H1 (cell line): ENCODE results near the gene SIRT5.

ENCODE experiments used
- ASH2L ChIP-seq: fragments of 200-600, 300-600 bp; sonication (generic); IDR thresholded peaks from one replicate; pipeline ENCODE4 v1.7.1; 2017; ENCODE audit warnings: low read length
- BRCA1 ChIP-seq: IDR thresholded peaks from 2 replicates; pipeline ENCODE4 v1.6.1; 2012; ENCODE audit warnings: low read depth, low read length, improper control_type of control experiment
- CTCF ChIP-seq, 3 experiments: IDR thresholded peaks; 1 replicate in 2 of 3; 2 replicates in 1 of 3; pipeline versions ENCODE4 v1.5.1 to v1.6.1; 2011; ENCODE audit warnings: low read length in 3 of 3, mild to moderate bottlenecking in 3 of 3, inconsistent platforms in 2 of 3, low read depth in 1 of 3, moderate library complexity in 1 of 3; ENCODE audit not compliant: insufficient read depth in 1 of 3; ENCODE audit errors: control extremely low read depth in 1 of 3
- EP300 ChIP-seq, 2 experiments: IDR thresholded peaks; 1 replicate in 1 of 2; 2 replicates in 1 of 2; pipeline ENCODE4 v1.6.1; 2011 to 2012; ENCODE audit warnings: low read depth in 2 of 2, low read length in 2 of 2, mild to moderate bottlenecking in 2 of 2, borderline replicate concordance in 1 of 2, inconsistent platforms in 1 of 2, moderate library complexity in 1 of 2
- FOSL1 ChIP-seq: IDR thresholded peaks from 2 replicates; pipeline ENCODE4 v1.6.1; 2011; ENCODE audit warnings: mild to moderate bottlenecking, low read depth, low read length, moderate library complexity; ENCODE audit not compliant: insufficient read depth
- POLR2A ChIP-seq, 2 experiments: IDR thresholded peaks; 1 replicate in 1 of 2; 2 replicates in 1 of 2; pipeline ENCODE4 v1.6.1; 2011; ENCODE audit warnings: low read depth in 2 of 2, low read length in 2 of 2, mild to moderate bottlenecking in 2 of 2; ENCODE audit errors: control extremely low read depth in 1 of 2
- RAD21 ChIP-seq, 2 experiments: IDR thresholded peaks in 1 of 2; conservative IDR thresholded peaks in 1 of 2; 2 replicates each; pipeline ENCODE4 v1.6.1; 2011; ENCODE audit warnings: low read depth in 2 of 2, low read length in 2 of 2, improper control_type of control experiment in 1 of 2, inconsistent platforms in 1 of 2, mild to moderate bottlenecking in 1 of 2, moderate library complexity in 1 of 2
- SRF ChIP-seq: IDR thresholded peaks from 2 replicates; pipeline ENCODE4 v1.6.1; 2011; ENCODE audit warnings: mild to moderate bottlenecking, low read depth, low read length, moderate library complexity
- TAF1 ChIP-seq: IDR thresholded peaks from 2 replicates; pipeline ENCODE4 v1.6.1; 2011; ENCODE audit warnings: mild to moderate bottlenecking, low read depth, low read length

DNA sequence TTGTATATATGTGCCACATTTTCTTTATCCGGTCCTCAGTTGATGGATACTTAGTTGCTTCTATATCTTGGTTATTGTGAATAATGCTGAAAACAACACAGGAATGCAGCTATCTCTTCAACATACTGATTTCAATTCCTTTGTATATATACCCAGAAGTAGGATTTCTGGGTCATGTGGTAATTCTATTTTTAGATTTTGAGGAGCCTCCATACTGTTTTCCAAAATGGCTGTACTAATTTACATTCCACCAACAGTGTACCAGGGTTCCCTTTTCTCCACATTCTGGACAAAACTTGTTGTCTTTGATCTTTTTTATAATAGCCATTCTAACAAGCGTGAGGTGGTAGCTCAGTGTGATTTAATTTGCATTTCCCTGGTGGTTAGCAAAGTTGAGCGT is 1.6 kb downstream of the SIRT5 start:
- no peak for TF ChIP-seq BRCA1
- TF ChIP-seq FOSL1, result no peak
- no peak for TF ChIP-seq CTCF (IDR thresholded peaks at IDR 0.05; ENCODE audit: control extremely low read depth in 1 of 3, insufficient read depth in 1 of 3, low read depth in 1 of 3, low read length in 3 of 3)
- no peak for TF ChIP-seq RAD21 (IDR thresholded peaks at IDR 0.05 in 1 of 2, conservative IDR thresholded peaks at IDR 0.05 in 1 of 2; ENCODE audit: low read depth in 2 of 2, low read length in 2 of 2)
- TF ChIP-seq POLR2A (IDR thresholded peaks at IDR 0.05; ENCODE audit: control extremely low read depth in 1 of 2, low read depth in 2 of 2, low read length in 2 of 2), result no peak
- TF ChIP-seq TAF1, result no peak
- no peak for TF ChIP-seq SRF
- TF ChIP-seq EP300 (IDR thresholded peaks at IDR 0.05; ENCODE audit: borderline replicate concordance in 1 of 2, low read depth in 2 of 2, low read length in 2 of 2), result no peak
- TF ChIP-seq ASH2L, result no peak
